T1000 (cell line): ENCODE results near the gene USP12.
"Not testable (repeated sequence)": the region's sequence is repeated elsewhere in the genome, so short reads cannot be mapped to it uniquely, and the experiment has no call there.

ENCODE experiments used
- DNase-seq: peaks from one replicate; lab custom pipeline; 2025; ENCODE audit warnings: mixed read lengths; lab: John Stamatoyannopoulos, UW

The USP12 gene, protein sequence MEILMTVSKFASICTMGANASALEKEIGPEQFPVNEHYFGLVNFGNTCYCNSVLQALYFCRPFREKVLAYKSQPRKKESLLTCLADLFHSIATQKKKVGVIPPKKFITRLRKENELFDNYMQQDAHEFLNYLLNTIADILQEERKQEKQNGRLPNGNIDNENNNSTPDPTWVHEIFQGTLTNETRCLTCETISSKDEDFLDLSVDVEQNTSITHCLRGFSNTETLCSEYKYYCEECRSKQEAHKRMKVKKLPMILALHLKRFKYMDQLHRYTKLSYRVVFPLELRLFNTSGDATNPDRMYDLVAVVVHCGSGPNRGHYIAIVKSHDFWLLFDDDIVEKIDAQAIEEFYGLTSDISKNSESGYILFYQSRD

DNA sequence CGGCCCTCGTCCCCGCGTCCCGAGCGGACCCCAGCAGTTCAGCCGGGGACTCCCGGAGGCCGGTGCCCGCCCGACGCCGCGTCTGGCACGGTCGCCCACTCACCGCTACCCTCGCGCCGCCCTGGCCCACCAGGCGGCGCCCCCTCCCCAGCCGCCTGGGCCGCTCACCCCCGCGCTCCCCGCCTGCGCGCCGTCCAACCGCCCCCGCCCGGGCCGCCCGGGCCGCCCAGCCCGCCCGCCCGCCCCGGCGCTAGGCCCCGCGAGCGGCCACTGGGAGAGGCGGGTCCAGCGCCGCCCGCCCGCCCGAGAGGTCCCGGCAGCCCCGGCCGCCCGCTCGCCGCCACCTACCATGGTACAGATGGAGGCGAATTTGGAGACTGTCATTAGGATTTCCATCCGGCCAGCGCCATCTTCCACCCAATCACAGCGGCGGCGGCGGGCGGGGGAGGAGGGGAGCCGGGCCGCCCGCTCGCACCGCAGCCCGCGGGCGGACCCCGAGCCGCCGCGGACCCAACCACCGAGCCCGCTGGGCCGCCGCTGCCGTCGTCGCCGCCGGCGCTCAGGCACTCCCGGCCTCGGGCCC, at the start of gene USP12:
Gene USP12 (minus strand): TSS at position 568 of the 583 bp plus-strand sequence. CDS start 172 bp downstream, at position 396.
- DNase-seq = peak; percentile 42

DNA sequence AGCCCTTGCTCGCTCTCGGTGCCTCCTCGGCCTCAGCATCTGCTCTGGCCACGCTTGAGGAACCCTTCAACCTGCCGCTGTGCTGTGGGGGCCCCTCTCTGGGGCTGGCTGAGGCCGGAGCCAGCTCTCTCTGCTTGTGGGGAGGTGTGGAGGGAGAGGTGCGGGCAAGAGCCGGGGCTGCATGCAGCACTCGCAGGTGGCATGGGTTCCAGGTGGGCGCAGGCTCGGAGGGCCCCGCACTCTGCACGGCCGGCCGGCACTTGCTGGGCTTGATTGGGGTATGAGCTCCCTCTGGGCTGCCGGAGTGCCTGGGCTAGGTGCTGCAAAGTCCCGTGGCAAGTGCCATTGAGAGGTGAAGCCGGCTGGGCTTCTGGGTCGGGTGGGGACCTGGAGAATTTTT, 48.0 kb upstream of the USP12 start:
- no peak for DNase-seq

DNA sequence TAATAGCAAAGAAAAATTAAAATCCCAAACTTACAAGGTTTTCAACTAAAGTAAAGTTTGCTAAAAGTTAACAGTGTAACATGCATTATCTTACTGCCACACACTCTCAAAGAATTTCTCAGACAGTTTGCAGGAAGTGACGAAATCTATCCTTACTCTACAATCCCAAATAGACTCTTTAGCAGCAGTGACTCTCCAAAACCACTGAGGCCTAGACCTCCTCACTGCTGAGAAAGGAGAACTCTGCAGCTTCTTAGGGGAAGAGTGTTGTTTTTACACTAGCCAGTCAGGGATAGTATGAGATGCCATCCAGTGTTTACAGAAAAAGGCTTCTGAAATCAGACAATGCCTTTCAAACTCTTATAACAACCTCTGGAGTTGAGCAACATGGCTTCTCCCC, 47.2 kb upstream of the USP12 start:
- not testable (repeated sequence) for DNase-seq

DNA sequence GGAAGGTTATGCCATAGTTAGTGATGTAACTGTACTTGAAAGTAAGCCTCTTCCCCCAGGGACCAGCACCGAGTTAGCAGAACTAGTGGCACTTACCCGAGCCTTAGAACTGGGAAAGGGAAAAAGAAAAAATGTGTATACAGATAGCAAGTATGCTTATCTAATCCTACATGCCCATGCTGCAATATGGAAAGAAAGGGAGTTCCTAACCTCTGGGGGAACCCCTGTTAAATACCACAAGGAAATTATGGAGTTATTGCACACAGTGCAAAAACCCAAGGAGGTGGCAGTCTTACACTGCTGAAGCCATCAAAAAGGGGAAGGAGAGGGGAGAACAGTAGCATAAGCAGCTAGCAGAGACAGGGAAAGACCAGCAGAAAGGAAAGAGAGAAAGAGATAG, 46.2 kb upstream of the USP12 start:
- DNase-seq = not testable (repeated sequence)

DNA sequence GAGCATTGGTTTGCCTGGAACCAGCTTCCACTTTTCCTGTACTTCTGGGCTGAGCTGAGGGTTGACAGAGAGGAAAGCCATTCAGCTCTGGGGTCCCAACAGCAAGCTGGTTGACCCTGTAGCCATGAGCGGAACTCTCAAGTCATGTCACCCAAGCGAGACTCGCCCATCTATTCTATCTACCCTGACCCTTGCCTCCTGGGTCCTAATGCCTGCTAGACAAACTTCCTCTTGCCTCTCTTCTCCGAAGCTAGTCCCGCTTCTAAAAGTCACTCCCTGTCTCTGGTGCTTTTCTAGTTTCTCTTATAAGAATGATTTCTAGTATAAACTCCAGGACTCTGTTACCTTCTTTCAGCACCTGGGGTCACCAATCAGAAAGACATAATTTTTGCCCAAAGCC, 41.8 kb upstream of the USP12 start:
- not testable (repeated sequence) for DNase-seq

DNA sequence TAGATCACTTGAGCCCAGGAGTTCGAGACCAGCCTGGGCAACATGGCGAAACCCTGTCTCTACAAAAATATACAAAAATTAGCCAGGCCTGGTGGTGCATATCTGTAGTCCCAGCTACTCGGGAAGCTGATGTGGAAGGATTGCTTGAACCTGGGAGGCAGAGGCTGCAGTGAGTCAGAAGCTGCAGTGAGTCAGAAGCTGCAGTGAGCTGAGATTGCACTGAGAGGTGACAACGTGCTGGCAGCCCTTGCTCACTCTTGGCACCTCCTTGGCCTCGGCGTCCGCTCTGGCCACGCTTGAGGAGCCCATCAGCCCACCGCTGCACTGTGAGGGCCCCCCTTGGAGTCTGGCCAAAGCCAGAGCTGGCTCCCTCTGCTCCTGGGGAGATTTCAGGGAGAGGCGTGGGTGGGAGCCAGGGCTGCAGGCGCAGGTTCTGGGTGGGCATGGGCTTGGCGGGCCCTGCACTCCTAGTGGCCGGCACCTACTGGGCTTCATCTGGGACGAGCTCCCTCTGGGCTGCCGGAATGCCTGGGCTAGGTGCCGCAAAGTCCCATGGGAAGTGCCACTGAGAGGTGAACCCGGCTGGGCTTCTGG, 40.3 kb upstream of the USP12 start:
- DNase-seq = no peak

DNA sequence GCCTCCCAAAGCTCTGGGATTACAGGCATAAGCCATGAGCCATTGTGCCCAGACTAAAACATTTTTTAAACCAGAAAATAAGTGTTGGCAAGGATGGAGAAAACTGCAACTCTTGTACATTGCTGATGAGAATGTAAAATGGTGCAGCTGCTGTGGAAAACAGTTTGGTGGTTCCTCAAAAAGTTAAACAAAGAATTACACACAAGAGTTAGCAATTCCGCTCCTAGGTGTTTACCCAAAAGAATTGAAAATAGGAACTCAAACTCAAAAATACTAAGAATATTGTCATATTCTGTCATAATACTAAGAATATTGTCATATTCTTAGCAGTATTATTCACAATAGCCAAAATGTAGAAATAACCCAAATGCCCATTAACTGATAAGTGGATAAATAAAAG, 39.7 kb upstream of the USP12 start:
- DNase-seq = no peak

DNA sequence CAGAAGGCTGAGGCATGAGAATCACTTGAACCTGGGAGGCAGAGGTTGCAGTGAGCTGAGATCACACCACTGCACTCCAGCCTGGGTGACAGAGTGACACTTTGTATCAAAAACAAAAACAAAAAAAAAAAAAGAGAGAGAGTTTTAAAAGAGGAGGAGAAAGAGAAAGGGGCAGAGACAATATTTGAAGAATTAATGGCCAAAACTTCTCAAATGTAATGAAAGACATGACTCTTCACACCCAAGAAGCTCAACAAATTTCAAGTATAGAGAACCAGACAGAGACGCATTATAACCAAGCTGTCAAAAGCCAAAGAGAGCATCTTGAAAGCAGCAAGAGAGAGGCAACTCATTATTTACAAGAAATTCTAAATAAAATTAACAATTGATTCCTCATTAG, 36.9 kb upstream of the USP12 start:
- DNase-seq = no peak

DNA sequence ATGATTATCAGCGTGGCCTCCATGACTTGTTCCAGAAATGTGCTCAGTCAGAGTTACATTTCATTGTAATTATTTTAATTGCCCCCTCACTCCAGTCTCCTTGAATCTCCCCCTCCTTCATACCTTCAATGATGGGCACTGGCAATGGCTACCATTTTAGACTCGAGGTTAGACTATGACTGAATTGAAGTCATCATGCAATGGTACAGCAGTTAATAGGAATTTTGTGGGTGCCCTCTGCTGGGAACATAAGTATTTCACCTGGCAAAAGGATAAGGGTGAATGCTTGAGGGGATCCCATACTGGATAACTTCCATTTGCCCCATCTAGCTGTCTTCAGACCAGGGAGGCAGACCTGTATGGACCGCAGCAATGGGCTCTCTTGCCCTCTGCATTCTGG, 32.2 kb upstream of the USP12 start:
- no peak for DNase-seq

DNA sequence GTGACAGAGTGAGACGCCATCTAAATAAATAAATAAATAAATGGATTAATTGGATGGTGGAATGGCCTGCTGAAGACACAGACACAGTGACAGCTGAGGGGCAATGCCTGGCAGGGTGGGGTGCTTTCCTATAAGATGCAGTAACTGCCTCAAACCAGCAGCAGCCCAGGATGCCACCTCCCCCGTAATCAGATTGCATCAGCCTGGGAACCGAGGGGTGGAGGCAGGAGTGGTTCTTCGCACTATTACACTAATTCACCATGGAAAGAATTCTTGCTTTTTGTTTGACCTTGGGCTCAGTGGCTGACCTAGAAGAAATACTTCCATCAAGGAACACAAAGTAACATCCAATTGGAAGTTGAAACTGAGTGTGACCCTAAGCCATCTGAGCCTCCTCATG, 31.6 kb upstream of the USP12 start:
- DNase-seq = no peak

DNA sequence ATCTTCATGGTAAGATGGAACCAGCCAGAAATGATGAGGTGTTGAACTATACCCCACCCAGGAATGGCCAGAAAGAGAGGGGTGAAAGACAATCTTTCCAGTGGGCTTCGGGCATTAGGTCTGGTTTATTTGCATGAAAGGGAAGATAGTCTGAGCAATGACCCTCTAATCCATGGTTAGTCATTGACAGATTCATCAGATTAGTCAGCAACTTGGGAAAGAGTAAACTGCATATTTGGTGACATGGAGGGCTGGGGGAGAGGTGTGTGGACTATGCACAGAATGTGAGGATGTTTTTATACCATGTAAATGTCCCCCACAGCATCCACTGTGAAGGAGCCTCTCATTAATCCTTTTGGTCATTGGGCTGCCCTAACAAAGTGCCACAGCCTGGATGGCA, 30.1 kb upstream of the USP12 start:
- DNase-seq = no peak

DNA sequence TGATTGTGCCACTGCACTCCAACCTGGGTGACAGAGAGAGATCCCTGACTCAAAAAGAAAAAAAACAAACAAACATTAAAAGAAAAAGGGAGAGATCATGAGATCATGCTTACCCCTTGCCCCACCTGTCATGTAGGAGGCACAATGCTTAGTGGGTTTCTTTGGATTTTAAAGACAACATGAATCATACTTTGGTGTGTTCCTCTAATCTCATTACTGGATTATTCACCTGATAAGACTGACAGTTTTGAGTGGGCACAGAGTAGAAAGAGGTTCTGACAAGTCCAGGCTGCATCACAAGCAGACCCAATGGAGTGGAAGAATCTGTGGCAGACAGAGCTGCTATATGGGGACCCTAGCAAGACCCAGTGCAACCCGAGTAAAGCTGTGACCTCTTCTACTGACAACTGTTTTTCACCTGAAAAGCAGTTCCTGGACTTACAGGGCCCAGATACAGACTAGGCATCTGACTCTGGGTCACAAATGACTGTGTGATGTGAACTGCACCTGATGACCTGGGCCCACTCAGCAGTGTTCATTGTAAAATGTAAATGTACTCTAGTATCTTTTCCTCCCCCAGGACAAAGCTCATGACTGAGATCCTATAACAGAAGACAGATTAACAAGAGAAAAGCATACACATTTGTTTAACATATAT, 28.9 kb upstream of the USP12 start:
- DNase-seq = no peak

DNA sequence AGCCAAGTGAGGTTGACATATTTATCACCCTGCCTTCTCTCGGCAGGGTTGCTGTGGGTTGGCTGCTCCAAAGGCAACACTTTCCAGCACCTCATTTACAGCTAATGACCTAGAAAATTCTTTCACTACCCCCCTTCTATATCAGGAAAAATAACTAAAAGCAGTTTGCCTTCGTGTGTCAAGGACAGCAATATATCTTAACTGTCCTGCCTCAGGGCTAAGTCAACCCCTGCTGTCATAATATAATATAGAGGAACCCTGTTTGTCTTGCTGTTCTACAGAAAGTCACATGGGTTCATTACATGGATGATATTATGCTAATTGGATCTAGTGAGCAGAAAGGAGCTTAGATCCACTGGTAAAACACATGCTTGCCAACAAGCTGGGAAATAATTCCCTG, 28.1 kb upstream of the USP12 start:
- DNase-seq = no peak

DNA sequence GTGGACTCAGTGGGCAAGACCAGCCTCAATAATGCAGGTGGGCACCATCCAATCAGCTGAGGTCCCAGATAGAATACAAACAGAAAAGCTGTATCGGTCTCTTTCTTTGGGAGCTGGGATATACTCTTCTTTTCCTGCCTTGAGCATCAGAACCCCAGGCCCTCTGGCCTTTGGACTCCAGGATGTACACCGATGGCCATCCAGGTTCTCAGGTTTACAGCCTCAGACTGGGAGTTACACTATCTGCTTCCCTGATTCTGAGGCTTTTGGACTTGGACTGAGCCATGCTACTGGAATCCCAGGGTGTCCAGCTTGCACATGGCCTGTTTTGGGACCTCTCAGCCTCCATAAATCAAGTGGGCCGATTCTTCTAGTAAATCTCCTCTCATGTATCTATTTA, 27.6 kb upstream of the USP12 start:
- DNase-seq = no peak

DNA sequence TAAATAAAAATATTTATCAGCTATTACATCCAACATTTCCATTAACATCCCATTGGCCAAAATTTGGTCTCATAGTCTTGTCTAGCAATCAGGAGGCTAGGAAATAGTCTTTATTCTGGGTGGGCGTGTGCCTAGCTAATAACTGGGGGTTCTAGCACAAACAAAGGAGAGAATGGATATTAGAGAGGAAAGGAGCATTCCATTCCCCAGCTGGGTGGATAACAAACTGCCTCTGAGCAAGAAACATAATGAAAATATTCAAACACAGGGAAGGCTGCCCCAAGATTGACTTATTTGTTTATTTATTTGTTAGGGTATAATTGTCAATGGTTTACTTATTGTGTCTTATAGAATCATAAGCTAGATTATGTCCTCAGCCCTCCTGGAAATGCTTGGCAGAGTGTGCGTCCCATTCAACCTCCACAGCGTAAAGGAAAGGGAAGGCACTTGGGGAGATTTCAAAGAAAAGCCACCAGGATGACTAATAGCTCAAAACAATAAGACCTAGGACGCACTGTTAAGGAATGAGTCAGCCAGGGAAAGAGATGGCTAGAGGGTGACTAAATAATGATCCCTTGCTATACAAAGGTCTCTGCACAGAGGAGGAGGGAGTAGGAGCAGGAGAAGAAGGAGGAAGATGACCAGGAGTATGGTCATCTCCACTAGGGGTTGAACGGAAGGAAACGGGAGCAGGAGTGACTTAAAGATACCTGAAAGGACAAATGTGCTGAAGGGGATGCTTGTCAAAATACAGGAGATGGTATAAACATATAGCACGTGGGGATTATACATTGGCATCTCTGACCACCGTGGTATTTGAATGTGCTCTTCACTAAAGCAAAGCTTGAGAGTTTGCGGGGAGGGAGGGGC, 23.5 kb upstream of the USP12 start:
- peak; percentile 40 for DNase-seq

DNA sequence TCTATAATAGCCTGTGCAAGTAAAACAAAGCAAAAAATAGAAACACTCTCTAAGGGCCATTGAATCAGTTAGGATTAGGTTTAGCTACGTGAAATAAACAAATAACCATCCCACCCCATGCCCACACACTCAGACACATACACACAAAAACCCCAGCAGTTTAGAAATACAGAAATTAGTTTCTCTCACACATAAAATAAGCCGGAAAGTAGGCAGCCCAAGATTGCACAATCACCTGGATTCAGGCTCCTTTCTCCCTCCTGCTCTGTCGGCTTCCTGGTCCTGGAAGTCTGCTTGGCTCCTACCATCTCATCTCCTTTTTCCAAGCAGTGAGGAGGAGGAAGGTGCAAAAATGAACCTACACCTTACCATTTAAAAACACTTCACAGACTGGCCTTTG, 22.6 kb upstream of the USP12 start:
- DNase-seq = no peak

DNA sequence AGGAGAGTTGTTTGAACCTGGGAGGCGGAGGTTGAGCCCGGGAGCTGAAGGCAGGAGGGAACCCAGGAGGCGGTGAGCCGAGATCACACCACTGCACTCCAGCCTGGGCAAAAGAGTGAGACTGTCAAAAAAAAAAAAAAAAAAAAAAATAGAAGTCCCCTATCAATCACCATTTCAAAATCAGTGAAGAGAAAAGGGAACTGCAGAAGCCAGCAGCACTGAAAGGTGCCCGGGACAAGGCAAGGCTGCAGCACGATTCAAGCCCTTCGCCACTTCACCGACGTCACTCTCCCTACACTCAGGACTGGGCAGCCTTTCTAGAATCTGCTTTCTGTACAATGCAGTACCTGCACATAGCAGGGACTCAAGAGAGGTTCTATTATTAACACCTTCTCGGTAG, 21.9 kb upstream of the USP12 start:
- no peak for DNase-seq

DNA sequence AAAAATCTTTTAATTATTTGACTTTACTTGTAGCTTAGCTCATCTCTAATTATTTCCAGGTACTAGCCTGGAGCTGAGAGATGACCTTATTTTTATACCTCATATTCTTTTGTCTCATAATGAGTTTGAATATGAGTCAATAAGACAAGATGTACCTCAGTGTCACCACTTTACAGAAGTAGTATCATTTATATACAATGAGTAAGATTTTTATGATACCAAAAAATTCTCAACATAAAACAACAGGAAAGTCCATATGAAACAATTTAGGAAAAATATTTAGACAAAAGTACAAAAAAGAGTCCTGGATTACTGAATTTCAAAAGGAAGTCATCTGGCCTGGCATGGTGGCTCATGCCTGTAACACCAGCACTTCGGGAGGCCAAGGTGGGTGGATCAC, 21.4 kb upstream of the USP12 start:
- DNase-seq = no peak

DNA sequence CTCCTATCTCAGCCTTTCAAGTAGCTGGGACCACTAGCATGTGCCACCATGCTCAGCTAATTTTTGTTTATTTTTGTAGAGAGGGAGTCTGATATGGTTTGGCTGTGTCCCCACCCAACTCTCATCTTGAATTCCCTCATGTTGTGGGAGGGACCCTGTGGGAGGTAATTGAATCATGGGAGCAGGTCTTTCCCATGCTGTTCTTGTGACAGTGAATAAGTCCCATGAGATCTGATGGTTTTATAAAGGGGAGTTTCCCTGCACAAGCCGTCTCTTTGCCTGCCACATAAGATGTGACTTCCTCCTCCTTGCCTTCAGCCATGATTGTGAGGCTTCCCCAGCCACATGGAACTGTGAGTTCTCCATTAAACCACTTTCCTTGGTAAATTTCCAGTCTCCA, 20.8 kb upstream of the USP12 start:
- not testable (repeated sequence) for DNase-seq

DNA sequence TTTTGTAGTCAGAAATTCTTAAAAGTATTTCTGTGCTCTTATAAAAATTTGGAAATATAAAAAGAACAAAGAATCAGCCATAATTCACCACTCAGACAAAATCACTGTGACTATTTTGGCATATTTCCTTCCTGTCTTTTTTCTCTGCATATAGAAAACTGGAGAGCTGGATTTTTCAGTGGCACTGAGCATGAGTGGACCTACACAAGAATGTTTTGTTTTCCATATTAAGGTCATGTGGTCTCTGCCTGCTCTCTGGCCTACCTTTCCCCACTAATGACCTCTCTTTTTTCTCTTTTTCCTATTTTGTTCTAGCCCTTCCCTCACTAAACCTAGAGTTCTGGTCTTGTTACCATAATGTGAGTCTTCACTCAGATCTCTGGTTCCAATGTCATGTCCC, 17.6 kb upstream of the USP12 start:
- DNase-seq = no peak

DNA sequence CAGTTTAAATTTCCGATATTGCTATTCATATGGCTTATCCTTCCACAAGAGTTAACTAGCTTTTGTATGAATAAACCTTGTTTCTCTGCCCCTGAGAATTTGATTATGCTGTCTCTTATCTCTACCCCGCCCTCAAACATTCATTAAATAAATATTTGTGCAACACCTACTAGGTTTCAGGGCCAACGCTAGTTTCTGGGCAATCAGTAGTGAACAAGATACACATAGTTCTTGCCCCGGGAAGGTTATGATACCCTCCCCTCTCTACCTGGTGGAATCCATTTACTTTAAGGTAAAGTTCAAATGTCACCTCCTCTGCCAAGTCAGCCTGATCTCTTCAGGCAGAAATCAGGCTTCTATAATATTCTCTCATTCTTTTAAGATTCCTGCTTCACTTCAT, 16.6 kb upstream of the USP12 start:
- no peak for DNase-seq

DNA sequence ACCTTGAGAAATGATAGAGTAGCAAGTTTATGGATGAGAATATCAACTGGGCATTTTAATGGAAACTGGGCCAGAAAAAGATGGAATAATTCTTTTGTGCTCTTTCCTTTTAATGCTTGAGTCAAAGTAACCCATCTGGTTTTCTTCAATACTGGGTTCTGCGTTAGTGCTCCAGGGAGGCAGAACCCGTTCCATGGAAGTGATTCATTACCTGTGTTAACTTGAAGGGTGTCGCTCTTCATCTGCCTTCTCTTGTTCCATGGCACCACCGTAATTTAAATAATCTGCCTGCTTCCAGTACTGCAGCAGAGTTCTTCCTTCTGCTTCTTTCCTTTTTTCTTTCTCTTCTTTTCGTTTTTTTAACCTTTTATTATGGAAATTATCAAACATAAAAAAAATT, 14.7 kb upstream of the USP12 start:
- no peak for DNase-seq
